CD4-positive, alpha-beta T cell treated with Interleukin-6 at 100 ng/mL for 8 hours (primary cell): Measurements from ENCODE around the gene PROCA1.
"Not testable (repeated sequence)": the region's sequence is repeated elsewhere in the genome, so short reads cannot be mapped to it uniquely, and the experiment has no call there.

Experiments used
- DNase-seq: peaks from one replicate; pipeline ENCODE4 v3.0.0-alpha.2; 2020; ENCODE audit warnings: mixed read lengths, low spot score

PROCA1 gene

DNA sequence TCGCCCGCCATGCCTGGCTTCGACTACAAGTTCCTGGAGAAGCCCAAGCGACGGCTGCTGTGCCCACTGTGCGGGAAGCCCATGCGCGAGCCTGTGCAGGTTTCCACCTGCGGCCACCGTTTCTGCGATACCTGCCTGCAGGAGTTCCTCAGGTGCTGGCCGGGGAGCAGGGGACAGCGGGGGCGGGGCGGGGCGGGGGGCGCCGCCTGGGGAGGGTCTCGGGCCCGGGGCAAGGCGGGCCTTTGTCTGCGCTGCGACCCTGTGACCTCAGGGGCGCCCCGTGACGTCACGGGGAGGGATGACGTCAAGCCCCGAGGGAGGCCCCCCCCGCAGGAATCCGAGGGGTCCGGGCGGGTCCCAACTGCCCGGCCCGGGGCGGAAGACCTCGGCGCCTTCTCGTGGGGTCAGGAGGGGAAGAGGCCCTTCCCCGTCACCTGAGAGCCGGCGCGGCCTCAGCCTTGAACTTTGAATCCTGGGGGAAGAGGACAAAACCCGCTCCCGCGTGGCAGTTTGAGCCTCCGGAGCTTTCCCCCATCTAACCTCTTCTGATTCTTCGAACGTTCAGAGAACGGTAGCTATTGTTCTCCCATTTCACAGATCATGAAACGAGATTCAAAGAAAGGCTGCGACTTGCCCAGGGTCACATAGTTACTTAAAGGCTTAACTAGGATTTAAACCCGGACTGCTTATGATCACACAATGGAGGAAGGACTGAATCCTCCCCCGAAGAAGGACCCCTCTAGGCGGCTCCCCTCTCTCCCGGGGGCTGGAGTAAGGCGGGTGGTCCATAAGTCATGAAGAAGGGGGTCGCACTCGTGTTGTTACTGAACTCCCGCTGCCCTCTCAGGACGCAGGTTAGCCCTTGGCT, 32.6 kb upstream of the PROCA1 start:
- peak; percentile 47 for DNase-seq

DNA sequence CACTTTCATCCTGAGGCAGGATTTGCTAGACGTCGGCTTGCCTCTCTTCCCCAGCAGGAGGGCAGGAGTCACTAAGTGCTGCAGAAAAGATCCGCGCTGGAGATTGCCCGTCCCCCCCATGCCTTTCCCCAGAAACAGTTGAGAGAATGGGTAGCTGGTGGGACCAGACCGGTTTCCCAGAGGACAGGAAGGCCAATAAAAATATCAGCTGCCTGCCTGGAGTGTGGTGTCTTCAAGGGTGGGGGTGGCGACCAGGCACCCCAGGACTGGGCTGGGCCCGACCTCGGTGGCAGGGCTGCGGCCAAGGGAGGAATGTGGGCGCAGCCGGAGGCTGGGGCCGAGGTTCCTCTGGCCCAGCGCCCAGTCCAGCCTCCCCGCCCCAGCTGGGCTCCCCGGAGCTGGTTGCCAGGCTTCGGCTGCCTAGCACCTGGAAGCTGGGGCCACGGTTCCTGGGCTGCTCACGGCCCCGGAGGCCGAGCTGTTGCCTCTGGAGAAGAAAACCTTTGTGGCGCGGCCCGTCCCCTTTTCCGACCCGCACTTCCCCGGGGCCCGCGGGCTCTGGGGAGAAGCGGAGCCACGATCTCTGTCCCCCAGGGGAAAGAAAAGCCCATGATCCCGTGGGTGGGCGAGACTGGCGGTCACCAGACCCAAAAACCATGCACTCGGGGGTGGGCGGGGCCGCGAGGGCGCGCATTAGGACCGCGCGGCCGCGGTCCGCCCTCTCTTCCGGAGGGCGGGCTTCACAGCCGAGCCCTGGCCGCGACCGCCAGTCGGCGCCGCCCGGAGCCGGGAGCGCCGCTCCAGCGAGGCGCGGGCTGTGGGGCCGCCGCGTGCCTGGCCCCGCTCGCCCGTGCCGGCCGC, 31.8 kb upstream of the PROCA1 start, which contains the start of gene TRAF4:
Gene TRAF4, plus strand, starts transcription at position 769 of the 861 bp plus-strand sequence. CDS start 102 bp downstream, outside the sequence.
- peak; percentile 61 for DNase-seq

DNA sequence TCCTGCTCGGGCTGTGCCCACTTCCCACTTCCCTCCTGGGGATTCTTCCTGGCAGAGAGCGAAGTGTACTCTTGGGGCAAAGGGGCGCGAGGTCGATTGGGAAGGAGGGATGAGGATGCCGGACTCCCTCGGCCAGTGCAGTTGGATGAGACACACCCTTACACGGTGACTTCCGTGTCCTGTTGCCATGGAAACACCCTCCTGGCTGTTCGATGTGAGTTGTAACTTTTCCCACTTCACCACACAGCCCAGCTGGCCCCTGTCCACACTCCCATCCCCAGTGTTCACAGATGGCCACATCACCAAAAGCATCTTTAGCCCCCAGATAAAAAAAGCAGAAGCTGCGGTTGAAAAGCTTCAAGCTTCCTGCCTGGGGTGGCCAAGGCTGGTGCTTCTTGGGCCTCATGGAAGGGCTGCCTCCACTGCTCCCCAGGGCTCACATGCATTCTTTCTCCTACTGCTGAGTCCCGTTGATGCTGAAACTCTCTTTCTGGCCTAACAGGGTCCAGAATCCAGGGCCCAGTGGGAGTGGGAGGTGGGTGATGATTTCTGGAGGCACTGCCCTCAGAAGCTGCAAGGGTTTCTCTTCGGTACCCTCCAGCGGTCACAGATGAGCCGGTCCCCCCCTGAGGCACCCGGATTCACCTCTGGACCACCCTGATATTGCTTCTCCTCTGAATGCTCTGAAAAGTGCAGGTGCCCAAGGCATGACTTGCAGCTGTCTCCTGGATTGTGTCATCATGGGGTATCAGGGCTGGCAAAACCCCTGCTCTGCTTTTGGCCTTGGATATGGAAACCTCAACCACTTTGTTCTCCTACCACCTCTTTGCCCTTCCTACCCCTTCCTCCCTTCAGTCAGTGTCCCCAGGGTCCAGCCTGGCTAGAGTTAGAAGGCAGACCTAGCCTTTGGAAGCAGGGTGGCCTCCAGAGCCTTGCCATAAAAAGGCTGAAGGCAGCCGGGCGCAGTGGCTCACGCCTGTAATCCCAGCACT, 30.0 kb upstream of the PROCA1 start:
- no peak for DNase-seq

DNA sequence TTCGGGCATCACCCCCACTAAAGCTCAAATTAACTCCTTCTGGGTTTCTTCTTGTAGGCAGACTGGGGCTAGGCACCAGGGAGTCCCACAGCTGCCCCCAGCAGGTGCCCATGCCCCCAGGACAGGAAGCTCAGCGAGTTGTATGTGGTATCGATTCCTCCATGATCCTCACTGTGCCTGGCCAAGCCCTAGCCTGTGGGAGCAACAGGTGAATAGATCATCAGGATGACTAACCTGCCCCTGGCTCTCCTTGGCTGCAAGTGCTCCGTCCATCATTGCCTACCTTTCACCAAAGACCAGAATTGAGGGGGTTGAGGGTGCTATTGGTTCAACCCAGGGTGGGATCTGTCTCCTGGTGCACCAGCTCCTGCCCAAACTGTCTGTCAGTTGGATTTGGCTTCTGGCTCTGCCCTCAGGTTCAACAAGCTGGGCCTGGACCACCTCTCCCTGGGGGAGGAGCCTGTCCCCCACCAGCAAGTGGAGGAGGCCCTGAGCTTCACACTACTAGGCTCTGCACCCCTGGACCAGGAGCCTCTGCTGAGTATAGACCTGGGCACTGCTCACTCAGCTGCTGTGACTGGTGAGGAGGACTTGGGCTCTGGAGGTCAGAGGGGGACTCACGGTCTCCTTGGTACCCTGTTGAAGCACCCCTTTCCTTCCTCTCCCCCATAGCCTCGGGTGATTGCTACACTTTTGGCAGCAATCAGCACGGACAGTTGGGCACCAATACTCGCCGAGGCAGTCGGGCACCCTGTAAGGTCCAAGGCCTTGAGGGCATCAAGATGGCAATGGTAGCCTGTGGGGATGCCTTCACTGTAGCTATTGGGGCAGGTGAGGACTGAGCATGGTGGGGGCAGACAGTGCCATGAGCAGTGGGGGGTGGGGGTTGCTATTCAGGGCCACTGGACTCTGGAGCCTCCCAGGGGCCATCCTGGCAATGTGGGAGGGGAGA, 29.0 kb upstream of the PROCA1 start:
- no peak for DNase-seq

DNA sequence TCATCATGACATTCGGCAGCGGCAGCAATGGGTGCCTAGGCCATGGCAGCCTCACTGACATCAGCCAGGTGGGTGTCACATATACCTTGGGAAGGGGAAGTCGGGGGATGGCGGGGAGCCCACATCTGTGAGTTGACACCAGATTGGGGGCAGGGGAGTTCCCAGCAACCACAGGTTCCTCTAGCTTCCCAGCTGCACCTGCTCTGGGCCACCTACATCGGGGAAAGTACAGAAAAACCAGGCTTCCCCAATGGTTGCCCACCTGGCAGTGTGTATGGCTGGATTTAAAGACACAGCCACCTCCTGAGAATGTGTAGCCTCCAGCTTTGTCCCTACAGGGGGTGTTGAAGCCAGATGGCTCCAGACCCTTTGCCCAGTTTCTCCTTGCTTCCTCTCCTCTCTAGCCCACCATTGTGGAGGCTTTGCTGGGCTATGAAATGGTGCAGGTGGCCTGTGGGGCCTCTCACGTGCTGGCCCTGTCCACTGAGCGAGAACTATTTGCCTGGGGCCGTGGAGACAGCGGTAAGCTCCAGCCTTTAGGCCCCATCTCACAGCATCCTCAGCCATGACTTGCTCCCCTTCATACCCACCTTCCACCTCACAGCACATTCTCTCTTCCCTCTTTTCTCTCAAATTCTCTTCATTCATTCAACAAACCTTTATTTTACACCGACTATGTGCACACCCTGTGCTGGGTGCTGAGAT, 27.1 kb upstream of the PROCA1 start:
- DNase-seq: peak; percentile 33

DNA sequence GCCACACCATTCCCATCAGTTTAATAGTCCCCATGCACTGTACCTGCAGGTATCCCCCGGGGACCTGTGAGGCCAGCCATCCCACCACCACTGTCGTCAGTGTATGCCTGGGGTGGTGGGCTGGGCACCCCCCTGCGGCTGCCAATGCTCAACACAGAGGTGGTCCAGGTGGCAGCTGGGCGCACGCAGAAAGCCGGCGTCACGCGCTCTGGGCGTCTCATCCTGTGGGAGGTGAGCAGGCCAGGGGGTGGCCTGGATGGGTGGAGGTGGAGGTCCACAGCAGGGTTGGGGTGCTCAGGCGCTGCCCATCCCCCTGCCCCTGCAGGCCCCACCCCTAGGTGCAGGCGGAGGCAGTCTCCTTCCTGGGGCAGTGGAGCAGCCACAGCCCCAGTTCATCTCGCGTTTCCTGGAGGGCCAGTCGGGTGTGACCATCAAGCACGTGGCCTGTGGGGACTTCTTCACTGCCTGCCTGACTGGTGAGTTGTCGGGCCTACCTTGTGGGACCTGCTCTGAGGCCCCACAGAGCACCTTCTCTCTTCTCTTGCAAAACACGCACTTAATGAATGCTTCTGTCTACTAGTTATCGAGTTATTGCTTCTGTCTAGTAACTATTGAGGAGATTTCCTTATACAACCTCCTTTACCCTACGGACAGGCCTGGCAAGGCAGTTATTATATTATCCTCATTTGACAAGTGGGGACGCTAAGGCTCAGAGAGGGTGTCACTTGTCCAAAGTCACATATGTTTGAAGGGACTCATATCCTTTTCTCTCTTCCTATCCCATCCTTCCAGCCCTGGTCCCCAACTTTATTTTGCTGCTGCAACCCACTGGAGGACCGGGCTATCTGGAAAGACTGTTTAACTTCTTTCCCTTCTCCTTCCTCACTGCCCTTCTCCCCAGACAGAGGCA, 26.3 kb upstream of the PROCA1 start:
- no peak for DNase-seq

DNA sequence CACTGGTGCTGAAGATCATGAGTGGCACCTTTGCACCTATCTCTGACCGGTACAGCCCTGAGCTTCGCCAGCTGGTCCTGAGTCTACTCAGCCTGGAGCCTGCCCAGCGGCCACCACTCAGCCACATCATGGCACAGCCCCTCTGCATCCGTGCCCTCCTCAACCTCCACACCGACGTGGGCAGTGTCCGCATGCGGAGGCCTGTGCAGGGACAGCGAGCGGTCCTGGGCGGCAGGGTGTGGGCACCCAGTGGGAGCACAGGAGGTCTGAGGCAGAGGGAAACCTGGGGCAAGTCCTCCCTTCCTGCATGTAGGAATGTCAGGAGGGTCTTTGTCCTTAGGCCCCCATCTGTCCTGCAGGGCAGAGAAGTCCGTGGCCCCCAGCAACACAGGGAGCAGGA, 25.6 kb upstream of the PROCA1 start:
- DNase-seq: no peak

DNA sequence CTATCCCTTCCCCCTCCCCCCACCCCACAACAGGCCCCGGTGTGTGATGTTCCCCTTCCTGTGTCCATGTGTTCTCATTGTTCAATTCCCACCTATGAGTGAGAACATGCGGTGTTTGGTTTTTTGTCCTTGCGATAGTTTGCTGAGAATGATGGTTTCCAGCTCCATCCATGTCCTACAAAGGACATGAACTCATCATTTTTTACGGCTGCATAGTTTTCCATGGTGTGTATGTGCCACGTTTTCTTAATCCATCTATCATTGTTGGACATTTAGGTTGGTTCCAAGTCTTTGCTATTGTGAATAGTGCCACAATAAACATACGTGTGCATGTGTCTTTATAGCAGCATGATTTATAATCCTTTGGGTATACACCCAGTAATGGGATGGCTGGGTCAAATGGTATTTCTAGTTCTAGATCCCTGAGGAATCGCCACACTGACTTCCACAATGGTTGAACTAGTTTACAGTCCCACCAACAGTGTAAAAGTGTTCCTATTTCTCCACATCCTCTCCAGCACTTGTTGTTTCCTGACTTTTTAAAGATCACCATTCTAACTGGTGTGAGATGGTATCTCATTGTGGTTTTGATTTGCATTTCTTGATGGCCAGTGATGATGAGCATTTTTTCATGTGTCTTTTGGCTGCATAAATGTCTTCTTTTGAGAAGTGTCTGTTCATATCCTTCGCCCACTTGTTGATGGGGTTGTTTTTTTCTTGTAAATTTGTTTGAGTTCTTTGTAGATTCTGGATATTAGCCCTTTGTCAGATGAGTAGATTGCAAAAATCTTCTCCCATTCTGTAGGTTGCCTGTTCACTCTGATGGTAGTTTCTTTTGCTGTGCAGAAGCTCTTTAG, 24.5 kb upstream of the PROCA1 start:
- DNase-seq: not testable (repeated sequence)

DNA sequence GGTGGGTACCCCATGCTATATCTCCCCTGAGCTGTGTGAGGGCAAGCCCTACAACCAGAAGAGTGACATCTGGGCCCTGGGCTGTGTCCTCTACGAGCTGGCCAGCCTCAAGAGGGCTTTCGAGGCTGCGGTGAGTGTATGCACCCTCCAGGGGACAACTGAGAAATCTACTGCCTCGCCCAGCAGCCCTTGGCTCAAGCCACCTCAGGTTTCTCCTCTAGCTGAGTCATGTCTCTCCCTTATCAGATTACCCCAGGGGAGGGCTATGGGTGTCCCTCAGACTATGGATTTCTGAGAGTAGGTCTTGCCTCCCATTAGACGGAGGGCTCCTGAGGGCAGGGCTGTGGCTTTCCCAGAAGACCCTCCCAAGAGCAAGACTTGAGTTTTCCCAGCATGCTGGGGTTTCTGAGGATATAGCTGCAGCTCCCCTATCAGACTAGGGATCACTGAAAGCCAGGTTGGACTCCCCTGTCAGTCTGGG, 23.6 kb upstream of the PROCA1 start:
- no peak for DNase-seq

DNA sequence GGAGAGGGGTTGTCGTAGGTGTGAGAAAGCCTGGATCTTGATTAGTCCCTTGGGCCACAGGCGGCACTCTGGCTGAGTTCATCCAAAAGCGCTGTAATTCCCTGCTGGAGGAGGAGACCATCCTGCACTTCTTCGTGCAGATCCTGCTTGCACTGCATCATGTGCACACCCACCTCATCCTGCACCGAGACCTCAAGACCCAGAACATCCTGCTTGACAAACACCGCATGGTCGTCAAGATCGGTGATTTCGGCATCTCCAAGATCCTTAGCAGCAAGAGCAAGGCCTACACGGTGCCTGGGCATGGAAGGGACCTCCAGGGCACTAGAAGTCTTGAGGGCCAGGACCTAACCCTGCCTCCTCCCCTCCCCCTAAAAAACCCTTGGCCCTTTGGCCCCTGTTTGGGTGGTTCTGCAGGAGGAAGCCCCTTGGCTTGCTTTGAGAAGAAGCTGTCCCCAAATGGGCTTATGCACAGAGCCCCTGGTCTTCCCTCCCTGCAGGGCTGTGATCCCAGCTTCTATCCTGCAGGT, 23.1 kb upstream of the PROCA1 start:
- DNase-seq: no peak

DNA sequence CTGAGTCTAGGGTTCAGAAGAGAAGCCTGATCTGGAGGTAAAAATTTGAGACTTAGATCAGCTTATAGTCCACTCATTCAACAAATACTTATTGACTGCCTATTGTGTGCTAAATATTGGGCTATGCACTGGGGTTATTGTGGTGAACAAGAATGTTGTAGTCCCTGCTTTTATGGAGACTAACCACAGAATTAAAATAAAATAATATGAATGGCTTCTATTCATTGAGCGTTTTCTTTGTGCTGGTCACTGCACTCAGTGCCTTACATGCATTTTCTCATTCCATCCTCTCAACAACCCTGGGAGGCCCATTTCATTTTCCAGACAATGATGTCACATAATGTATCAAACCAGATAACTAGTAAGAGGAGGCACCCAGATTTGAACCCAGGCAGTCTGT, 21.7 kb upstream of the PROCA1 start:
- no peak for DNase-seq

DNA sequence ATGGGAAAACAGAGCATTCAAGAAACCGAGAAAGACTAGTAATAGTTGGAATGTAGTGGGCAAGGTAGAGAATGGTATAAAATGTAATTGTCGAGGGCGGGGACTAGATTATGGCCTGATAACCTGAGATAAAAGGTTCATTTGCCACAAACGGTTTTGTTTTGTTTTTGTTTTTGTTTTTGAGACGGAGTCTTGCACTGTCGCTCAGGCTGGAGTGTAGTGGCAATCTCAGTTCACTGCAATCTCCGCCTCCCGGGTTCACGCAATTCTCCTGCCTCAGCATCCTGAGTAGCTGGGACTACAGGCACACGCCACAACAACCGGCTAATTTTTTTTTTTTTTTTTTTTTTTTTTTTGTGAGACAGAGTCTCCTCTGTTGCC, 18.3 kb upstream of the PROCA1 start:
- no peak for DNase-seq

DNA sequence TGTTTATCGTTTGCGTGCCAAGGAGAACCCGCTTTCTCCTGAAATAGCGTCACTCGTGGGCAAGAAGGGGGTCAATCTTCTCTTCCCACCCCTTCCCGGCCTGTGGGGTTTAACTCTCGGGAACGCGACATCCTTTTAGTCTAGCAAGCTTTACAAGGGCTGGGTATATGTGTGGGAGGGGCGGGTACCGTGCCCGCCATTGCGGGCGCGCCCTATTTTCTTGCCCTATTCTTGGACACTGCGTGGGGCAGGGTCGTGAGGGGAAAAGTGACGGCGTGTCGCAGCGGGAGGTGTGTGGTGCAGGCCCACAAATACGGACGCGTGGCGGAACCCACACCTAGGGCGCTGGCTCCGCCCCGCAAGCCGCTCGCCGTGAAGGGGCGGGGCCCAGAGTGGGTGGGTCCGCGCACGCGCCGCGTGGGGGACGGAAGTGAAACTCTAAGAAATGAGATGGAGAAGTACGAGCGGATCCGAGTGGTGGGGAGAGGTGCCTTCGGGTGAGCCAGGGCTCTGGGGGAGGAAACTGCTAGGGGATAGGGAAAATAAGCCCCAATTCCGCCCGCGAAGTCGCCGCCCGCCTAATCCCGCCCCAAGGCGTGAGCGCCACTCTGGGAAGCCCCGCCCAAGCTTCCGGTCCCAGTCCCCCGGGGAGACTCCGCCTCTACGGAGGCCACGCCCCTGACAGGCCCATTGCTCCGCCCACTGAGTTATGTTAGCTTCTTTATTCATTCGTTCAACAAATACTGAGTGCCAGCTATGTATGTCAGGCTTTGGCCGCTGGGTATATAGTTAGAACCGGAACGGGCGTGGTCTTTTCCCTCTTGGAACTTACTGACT, 16.9 kb upstream of the PROCA1 start, which contains the start of gene NEK8:
Gene NEK8, plus strand, starts transcription at position 425 of the 837 bp plus-strand sequence. Its CDS starts 26 bp downstream, at position 451.
- peak; percentile 95 for DNase-seq

DNA sequence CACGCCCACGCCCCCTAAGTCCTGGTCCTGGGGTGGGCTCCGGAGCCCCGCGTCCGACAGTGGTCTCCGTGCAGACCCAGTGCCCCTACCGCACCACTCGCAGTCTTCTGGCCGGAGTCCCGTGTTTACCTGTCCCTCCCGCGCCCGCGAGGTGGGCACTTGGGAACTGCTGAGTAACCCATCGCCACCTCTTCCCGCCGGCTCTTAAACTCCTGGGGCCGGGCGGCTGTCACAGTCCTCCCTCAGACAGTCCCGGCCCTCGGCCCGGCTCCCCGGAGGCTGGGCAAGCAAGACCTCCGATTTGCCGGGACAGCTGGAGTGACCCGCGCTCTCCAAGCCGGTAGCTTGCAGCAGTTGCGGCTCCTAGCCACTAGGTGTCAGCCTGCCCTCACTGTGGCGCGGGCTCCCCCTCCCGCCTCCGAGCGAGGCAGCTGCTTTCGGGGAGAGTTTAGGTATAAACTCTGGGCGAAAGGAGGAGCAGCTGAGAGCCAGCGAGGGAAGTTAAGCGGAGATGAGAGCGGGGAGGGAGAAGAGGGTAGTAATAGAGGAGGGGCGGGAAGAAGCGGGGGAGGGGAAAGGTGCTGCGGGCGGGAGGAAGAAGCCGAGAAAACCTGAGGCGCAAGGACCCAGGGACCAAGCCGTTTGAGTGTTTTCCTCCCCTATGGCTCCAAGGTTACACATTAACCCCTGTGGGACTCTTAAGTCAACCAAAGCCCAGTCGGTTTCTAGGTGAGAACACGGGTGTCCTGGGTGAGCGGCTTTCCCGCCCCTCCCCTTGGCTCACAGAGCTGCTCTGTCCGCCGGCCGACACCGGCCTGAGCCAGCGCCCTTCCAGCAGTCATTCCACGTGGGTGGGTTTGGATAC, 15.2 kb upstream of the PROCA1 start:
- DNase-seq: peak; percentile 90

DNA sequence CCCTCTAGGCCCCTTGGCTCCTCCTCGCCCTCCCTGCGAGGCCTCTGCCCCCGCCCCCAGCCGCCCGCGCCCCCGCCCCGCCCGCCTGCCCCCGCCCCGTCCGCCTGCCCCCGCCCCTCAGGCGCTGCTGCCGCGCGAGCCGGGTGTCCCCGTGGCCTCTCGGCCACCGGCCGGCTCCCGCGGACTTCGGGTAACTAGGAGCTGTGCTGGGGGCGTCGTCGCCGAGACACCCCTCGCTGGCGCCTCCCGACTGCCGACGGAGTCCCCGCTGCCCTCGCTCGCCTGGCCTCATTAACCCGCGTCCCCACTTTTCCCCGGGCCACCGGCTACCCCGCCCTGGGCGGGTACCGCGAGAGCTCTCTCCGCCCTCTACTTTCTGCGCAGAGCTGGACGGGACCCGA, 14.5 kb upstream of the PROCA1 start, which contains the start of gene TLCD1:
Gene TLCD1, minus strand, starts transcription at position 8 of the 401 bp plus-strand sequence. CDS start 136 bp downstream, outside the sequence.
- DNase-seq: peak; percentile 59
